GM23248 (cell line): Measurements from ENCODE around the gene R3HDML.

Experiments
- EZH2 ChIP-seq: fragments of 200-600 bp; sonication (generic); IDR thresholded peaks from 2 replicates; pipeline ENCODE4 v1.6.1; 2018; ENCODE audit warnings: antibody characterized with exemption, mild to moderate bottlenecking; ENCODE audit not compliant: insufficient read depth, poor library complexity, severe bottlenecking
- EZH2phosphoT487 ChIP-seq: fragments of 200-600 bp; sonication (generic); IDR thresholded peaks from 2 replicates; pipeline ENCODE4 v1.6.1; 2018; ENCODE audit warnings: antibody characterized with exemption, moderate library complexity, mild to moderate bottlenecking, low read depth; ENCODE audit not compliant: insufficient read depth

DNA sequence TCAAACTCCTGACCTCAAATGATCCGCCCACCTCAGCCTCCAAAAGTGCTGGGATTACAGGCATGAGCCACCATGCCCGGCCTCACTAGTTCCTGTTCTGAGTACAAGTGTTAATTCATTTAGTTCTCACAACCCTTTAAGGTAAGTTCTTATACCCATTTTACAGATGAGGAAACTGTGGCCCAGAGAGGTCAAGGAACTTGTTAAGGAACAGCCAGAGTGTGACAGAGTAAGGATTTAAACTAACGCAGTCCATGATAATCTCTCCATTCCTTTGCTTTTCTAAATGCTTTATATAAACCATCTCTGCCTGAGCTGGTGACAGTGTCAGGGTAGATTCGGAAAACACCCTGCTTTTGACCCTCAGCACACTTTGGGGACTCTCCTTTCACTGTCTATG lies 39.1 kb upstream of the R3HDML start:
- TF ChIP-seq EZH2, result no peak
- TF ChIP-seq EZH2phosphoT487, result no peak
